Measurements from ENCODE around the gene RBFOX1.

Gene RBFOX1

DNA sequence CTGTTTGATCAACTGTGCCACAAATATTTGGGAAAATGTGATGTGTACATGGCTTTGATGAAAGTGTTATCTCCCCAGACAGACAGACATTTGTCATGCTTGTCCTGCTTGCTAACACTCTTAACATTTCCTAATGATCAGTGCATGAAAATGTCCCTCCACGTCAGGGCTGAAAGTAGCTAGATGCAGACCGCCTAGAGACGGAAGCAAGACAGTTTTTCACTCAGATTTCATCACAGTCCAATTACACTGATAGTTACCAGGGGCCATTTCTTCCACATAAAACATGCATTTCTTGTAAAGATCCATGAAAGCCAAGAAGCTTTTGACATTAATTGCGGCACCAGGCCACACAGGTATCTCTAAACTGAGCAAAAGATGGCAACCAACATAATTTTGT lies 347.7 kb downstream of the RBFOX1 start:
- no peak for DNase-seq (ENCODE audit: low read depth, low spot score)
- no peaks in the 10 kb centered on the region for H3K9me3 ChIP-seq (ENCODE audit: low read depth, low read length)
- TF ChIP-seq FOXP2 (optimal IDR thresholded peaks at IDR 0.05; ENCODE audit: control extremely low read depth, extremely low read length, insufficient read depth) (no peak), POLR2AphosphoS5 (IDR thresholded peaks at IDR 0.05; ENCODE audit: borderline replicate concordance, low read depth, low read length) (no peak), EZH2 (IDR thresholded peaks at IDR 0.05) (no peak)
- H3K27ac ChIP-seq: no peak overlapping the region
- no peak overlapping the region for H3K9ac ChIP-seq (ENCODE audit: insufficient read length)
- no peak overlapping the region for H3K4me3 ChIP-seq
- H3K36me3 ChIP-seq (ENCODE audit: insufficient read depth, low read length): no peaks in the 10 kb centered on the region

DNA sequence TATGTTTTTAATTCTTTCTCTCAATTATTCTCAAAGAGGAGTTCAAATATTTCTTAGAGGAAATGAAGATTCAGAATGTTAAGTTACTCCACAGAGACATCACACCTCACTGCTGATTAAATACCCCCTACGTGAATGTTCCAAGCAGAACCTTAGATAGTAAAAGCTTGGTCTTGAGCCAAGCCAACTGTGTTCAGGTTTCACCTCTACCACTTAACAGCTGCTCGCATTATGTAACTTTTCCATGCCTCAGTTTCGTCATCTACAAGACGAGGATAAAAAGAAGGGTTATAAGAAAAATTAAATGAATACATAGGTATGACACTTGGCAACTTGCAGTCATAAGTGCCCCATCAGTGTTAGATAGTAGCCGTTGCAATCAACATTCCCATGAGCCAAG lies 356.2 kb downstream of the RBFOX1 start:
- Histone ChIP-seq H3K9ac (ENCODE audit: insufficient read length) (no peak overlapping the region), H3K4me3 (no peak overlapping the region), H3K9me3 (ENCODE audit: low read depth, low read length) (no peaks in the 10 kb centered on the region), H3K36me3 (ENCODE audit: insufficient read depth, low read length) (no peaks in the 10 kb centered on the region), H3K27ac (no peak overlapping the region)
- TF ChIP-seq POLR2AphosphoS5 (IDR thresholded peaks at IDR 0.05; ENCODE audit: borderline replicate concordance, low read depth, low read length): no peak
- no peak for TF ChIP-seq EZH2 (IDR thresholded peaks at IDR 0.05)
- TF ChIP-seq FOXP2 (optimal IDR thresholded peaks at IDR 0.05; ENCODE audit: control extremely low read depth, extremely low read length, insufficient read depth): no peak
- DNase-seq (ENCODE audit: low read depth, low spot score): no peak

DNA sequence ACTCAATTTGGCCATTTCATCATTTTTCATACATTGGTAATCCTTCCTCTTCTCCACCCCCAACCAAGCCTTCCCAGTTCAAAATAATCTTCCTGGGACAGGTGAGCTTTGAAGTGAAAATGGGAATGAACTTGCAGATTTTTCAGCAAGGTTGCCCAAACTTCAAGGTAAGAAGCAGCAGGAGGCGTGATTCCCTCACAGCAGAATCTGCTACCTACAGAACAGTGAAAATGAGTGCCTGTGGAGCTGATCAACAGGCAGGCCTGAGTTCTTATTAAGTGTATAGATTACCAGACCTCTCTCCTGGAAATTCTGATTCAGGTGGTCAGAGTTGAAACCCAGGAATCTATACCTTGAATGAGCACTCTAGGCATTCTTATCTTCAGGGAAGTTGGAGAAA lies 356.6 kb downstream of the RBFOX1 start:
- Histone ChIP-seq H3K4me3 (no peak overlapping the region), H3K9ac (ENCODE audit: insufficient read length) (no peak overlapping the region), H3K36me3 (ENCODE audit: insufficient read depth, low read length) (no peaks in the 10 kb centered on the region), H3K27ac (no peak overlapping the region), H3K9me3 (ENCODE audit: low read depth, low read length) (no peaks in the 10 kb centered on the region)
- DNase-seq (ENCODE audit: low read depth, low spot score): no peak
- TF ChIP-seq EZH2 (IDR thresholded peaks at IDR 0.05): no peak
- TF ChIP-seq FOXP2 (optimal IDR thresholded peaks at IDR 0.05; ENCODE audit: control extremely low read depth, extremely low read length, insufficient read depth): no peak
- no peak for TF ChIP-seq POLR2AphosphoS5 (IDR thresholded peaks at IDR 0.05; ENCODE audit: borderline replicate concordance, low read depth, low read length)

DNA sequence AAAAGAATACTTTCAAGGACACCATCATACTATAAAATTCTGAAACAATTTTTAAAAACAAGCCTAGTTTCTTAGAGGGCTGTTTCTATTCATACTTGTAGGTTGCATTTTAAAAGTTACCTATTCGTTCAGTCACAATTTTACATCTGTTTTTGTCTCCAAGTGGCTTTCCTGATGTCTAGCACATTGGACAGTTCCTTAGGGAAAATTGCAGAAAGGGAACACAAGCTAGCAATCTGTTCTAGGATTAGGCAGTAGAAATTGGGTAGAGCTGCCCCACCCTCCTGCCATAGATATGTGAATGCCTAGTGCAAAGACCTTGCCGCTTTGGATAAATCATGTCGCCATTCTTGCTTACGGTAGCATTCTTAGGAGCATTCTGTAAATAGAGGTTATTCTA lies 358.9 kb downstream of the RBFOX1 start:
- Histone ChIP-seq H3K9me3 (ENCODE audit: low read depth, low read length) (no peaks in the 10 kb centered on the region), H3K27ac (no peak overlapping the region), H3K36me3 (ENCODE audit: insufficient read depth, low read length) (no peaks in the 10 kb centered on the region), H3K9ac (ENCODE audit: insufficient read length) (no peak overlapping the region), H3K4me3 (no peak overlapping the region)
- no peak for DNase-seq (ENCODE audit: low read depth, low spot score)
- TF ChIP-seq POLR2AphosphoS5 (IDR thresholded peaks at IDR 0.05; ENCODE audit: borderline replicate concordance, low read depth, low read length) (no peak), FOXP2 (optimal IDR thresholded peaks at IDR 0.05; ENCODE audit: control extremely low read depth, extremely low read length, insufficient read depth) (no peak), EZH2 (IDR thresholded peaks at IDR 0.05) (no peak)

DNA sequence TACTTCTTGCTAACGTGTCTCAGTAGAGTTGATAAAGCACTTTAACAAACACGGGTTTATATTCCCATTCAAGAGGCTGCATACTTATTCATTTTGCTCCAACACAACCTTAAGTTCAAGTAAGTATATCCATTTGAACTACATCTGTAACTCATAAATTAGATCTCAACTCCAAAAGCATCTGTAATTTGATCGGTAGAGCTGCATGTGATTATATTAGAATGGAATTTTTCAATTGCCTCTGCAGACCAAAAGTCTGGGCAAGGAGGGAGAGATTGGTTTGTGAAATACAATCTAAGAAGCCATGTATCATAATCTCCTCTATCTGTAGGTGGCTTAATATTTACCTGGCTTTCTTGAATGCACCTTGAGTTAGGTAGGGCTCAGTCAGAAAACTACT lies 371.0 kb downstream of the RBFOX1 start:
- Histone ChIP-seq H3K9me3 (ENCODE audit: low read depth, low read length) (no peaks in the 10 kb centered on the region), H3K9ac (ENCODE audit: insufficient read length) (no peak overlapping the region), H3K27ac (no peak overlapping the region), H3K36me3 (ENCODE audit: insufficient read depth, low read length) (no peaks in the 10 kb centered on the region), H3K4me3 (no peak overlapping the region)
- no peak for DNase-seq (ENCODE audit: low read depth, low spot score)
- TF ChIP-seq EZH2 (IDR thresholded peaks at IDR 0.05): no peak
- no peak for TF ChIP-seq FOXP2 (optimal IDR thresholded peaks at IDR 0.05; ENCODE audit: control extremely low read depth, extremely low read length, insufficient read depth)
- no peak for TF ChIP-seq POLR2AphosphoS5 (IDR thresholded peaks at IDR 0.05; ENCODE audit: borderline replicate concordance, low read depth, low read length)

DNA sequence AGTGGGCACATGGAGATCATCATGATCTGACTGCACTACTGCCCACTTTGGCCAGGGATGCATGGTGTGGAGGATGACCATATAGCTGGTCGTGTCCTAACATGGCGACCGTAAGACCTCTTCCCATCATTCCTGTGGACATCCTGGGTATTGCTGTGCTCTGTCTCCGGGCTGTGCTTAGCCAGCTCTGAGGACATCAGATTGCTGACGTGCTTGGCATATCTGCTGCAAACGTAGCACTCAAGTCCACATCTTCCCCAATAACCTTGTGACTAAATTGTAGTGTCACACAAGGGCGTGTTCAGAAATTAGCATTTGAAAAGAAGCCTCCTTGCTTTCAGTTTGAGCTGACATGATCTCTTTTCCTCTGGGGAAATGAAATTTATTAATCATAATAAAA lies 373.2 kb downstream of the RBFOX1 start:
- H3K9me3 ChIP-seq (ENCODE audit: low read depth, low read length): no peaks in the 10 kb centered on the region
- no peak overlapping the region for H3K27ac ChIP-seq
- no peaks in the 10 kb centered on the region for H3K36me3 ChIP-seq (ENCODE audit: insufficient read depth, low read length)
- DNase-seq (ENCODE audit: low read depth, low spot score): no peak
- H3K4me3 ChIP-seq: no peak overlapping the region
- H3K9ac ChIP-seq (ENCODE audit: insufficient read length): no peak overlapping the region
- no peak for TF ChIP-seq POLR2AphosphoS5 (IDR thresholded peaks at IDR 0.05; ENCODE audit: borderline replicate concordance, low read depth, low read length)
- TF ChIP-seq EZH2 (IDR thresholded peaks at IDR 0.05): no peak
- TF ChIP-seq FOXP2 (optimal IDR thresholded peaks at IDR 0.05; ENCODE audit: control extremely low read depth, extremely low read length, insufficient read depth): no peak

DNA sequence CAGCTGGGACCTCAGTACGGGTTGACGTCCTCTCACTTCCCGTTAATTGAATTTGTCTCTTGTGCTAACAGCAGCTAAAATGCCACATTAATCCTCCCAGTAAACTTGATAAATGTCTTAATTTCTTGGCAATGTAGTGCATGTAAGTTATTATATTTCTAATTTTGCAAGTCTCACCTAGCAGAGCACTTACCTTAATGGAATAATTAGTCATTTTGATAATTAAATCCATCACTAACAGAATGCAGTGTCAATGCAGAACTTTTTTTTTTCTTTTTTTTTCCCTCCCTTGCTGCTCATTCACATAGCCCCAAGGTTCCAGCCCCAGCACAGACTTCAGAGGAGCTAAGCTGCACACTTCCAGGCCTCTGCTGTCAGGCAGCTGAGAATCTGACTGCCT lies 376.5 kb downstream of the RBFOX1 start:
- TF ChIP-seq POLR2AphosphoS5 (IDR thresholded peaks at IDR 0.05; ENCODE audit: borderline replicate concordance, low read depth, low read length) (no peak), EZH2 (IDR thresholded peaks at IDR 0.05) (no peak)
- Histone ChIP-seq H3K9me3 (ENCODE audit: low read depth, low read length) (no peaks in the 10 kb centered on the region), H3K27ac (no peak overlapping the region), H3K36me3 (ENCODE audit: insufficient read depth, low read length) (no peaks in the 10 kb centered on the region), H3K4me3 (no peak overlapping the region), H3K9ac (ENCODE audit: insufficient read length) (no peak overlapping the region)
- DNase-seq (ENCODE audit: low read depth, low spot score): no peak

DNA sequence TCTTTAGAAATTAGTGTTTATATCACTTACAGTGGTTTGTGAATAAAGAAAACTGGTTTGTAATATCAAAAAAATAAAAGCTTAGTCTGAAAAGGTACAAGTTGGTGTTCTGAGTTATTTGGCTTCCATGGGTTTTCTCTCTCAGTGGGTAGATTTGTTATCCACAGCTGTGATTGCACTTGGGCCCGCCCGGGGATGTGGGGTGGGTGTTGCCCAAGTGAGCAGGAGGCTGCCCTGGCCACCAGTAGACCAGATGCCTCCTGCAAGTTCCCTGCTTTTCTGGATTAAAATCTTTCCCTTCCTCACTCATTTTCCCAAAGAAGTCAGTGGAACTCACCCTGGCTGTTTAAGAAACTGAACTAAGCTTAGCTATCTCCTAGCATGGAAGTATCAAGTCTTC lies 380.6 kb downstream of the RBFOX1 start:
- H3K27ac ChIP-seq: no peak overlapping the region
- H3K9me3 ChIP-seq (ENCODE audit: low read depth, low read length): no peaks in the 10 kb centered on the region
- TF ChIP-seq POLR2AphosphoS5 (IDR thresholded peaks at IDR 0.05; ENCODE audit: borderline replicate concordance, low read depth, low read length): no peak
- no peak for TF ChIP-seq EZH2 (IDR thresholded peaks at IDR 0.05)
- no peak for TF ChIP-seq FOXP2 (optimal IDR thresholded peaks at IDR 0.05; ENCODE audit: control extremely low read depth, extremely low read length, insufficient read depth)
- no peak overlapping the region for H3K4me3 ChIP-seq
- H3K36me3 ChIP-seq (ENCODE audit: insufficient read depth, low read length): no peaks in the 10 kb centered on the region
- DNase-seq (ENCODE audit: low read depth, low spot score): no peak
- no peak overlapping the region for H3K9ac ChIP-seq (ENCODE audit: insufficient read length)

DNA sequence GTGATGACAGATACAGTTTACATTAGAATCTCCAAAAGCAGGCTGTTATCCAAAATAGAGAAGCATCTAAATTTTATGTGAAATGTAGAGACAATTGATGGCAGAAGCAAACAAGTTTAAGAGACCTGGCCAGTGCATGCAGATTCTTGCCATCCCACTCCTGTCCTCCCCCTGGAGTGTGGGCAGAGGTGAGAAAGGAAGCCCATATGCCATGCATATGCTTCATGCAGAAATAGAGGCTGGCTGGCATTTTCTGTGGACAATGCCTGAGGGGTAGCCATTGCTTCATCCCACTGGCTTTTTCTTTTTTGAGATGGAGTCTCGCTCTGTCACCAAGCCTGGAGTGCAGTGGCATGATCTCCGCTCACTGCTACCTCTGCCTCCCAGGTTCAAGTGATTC lies 382.1 kb downstream of the RBFOX1 start:
- no peak overlapping the region for H3K4me3 ChIP-seq
- TF ChIP-seq POLR2AphosphoS5 (IDR thresholded peaks at IDR 0.05; ENCODE audit: borderline replicate concordance, low read depth, low read length) (no peak), FOXP2 (optimal IDR thresholded peaks at IDR 0.05; ENCODE audit: control extremely low read depth, extremely low read length, insufficient read depth) (no peak)
- no peaks in the 10 kb centered on the region for H3K36me3 ChIP-seq (ENCODE audit: insufficient read depth, low read length)
- no peak overlapping the region for H3K9ac ChIP-seq (ENCODE audit: insufficient read length)
- H3K27ac ChIP-seq: no peak overlapping the region
- H3K9me3 ChIP-seq (ENCODE audit: low read depth, low read length): no peaks in the 10 kb centered on the region
- no peak for DNase-seq (ENCODE audit: low read depth, low spot score)
